ENCODE data around the gene ZSCAN31.
A peak's percentile ranks its signal among the peaks of the same experiment; 100 is the strongest.

ZSCAN31 gene

DNA sequence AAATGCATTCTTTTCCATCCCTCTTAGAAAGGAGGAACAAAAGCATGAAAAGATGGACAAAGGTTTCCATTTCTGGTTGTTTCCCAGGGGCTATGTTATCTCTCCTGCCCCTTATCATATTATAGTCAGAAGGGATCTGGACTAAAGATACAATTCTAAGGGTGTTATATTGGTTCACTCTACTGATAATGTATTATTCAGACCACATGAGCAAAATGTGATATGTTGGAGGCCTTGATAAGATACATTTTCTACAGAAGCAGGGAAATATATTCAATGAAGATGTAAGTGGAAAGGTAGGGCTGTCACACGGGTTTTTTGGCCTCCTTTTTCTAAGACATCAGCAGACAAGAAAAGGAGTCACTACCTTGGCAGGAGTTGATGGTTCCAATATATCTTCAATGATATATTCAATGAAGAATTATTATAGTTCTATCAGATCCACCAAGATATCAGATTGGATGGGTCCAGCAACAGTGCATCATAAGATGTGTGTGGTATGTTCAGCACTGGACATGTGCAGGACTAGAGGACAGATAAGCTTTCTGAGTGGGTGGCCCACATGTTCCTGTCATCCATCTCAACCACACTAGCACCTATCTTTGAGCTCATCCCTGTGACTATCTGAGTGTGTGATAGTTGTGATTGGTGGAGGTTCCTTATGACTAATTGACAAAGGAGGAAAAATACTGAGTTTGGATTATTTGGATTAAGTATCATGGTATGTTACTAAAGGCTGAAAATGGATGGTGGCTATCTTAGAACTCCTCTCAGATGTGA is 8.1 kb upstream of the ZSCAN31 start:
- Mint-ChIP-seq H3K36me3 (ENCODE audit: low read depth) (no peaks in the 10 kb centered on the region), H3K27ac (no peak overlapping the region), H3K4me1 (no peaks in the 10 kb centered on the region), H3K27me3 (ENCODE audit: low read depth) (peaks cover 13% of the 10 kb centered on the region), H3K9me3 (no peaks in the 10 kb centered on the region), H3K4me3 (no peak overlapping the region)
- no peak for TF ChIP-seq CTCF (IDR thresholded peaks at IDR 0.05; ENCODE audit: unreplicated experiment in 3 of 3)

- TF ChIP-seq CTCF (IDR thresholded peaks at IDR 0.05; ENCODE audit: unreplicated experiment in 3 of 3) = no peak
- Mint-ChIP-seq H3K36me3 (ENCODE audit: low read depth) (no peaks in the 10 kb centered on the region), H3K4me3 (peak overlapping the region in 1 of 3 experiments; percentile 29)
These were observed 4.6 kb upstream of the ZSCAN31 start for GRCh38 chr6:28340310-28341095.

DNA sequence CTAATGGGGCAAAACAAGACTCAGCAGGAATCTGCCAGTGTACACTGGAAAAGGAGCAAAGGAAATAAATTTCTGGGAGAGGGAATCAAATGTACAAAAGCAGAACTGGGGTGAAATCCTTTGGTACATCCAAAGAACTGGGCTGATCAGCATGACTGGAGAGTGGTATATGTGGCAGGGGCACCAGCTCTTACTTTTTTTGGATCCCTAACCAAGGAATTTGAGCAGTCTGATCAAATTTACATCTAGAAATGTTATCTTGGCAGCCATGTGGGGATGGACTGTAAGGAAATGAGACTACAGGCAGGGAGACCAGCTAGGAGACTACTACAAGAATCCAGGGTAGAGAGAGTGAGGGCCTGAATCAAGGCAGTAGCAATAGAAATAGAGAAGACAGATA is 1.2 kb upstream of the ZSCAN31 start:
- H3K4me1 Mint-ChIP-seq = no peaks in the 10 kb centered on the region
- TF ChIP-seq CTCF (IDR thresholded peaks at IDR 0.05; ENCODE audit: unreplicated experiment in 3 of 3) = no peak
- no peak overlapping the region for H3K4me3 Mint-ChIP-seq
- H3K36me3 Mint-ChIP-seq (ENCODE audit: low read depth) = peaks cover 1% of the 10 kb centered on the region
- no peaks in the 10 kb centered on the region for H3K9me3 Mint-ChIP-seq
- H3K27me3 Mint-ChIP-seq (ENCODE audit: low read depth) = no peaks in the 10 kb centered on the region
- no peak overlapping the region for H3K27ac Mint-ChIP-seq

More at GRCh38 chr6:28340310-28341095, 4.6 kb upstream of the ZSCAN31 start:
- Mint-ChIP-seq H3K4me1 (no peaks in the 10 kb centered on the region), H3K27me3 (ENCODE audit: low read depth) (peaks cover 5% of the 10 kb centered on the region), H3K9me3 (no peaks in the 10 kb centered on the region), H3K27ac (no peak overlapping the region)

DNA sequence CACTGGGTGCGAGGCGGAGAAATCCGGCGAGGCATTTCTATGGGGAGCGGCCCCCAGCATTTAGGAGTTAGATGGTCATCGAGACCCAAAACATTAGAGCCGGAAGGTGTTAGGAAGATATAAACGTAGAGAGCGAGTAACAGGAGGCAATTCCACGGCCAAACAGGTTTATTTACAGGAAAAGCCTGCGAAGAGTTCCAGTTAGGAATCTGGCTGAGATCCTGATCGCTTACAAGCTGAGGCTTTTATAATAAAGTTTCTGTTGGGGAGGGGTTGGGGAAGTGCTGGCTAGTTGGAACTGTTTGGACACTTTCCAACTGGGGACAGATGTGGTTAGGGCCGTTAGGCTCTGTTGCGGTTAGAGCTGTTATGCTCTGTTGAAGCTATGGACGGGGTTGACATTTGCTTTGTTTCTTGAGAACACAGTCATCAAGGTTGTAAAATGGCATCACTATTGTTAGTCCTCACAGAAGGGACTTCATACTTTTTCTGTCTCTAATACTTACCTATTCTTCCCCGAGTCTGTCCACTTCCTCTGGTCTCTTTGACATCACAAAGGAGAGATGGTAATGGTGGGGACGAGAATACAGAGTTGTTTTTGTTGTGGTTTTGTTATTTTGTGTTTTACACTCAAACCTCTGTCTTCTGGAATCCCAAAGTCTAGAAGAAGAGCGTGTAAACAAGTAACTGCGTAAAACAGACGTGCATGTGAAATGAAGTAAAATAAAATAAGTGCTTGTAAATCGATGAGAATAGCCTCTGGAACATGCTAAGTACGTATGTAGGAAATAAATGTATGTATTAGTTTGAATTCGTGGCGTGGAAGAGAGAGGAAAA is 554 bp upstream of the ZSCAN31 start:
- no peak overlapping the region for H3K27ac Mint-ChIP-seq
- no peaks in the 10 kb centered on the region for H3K4me1 Mint-ChIP-seq
- H3K36me3 Mint-ChIP-seq (ENCODE audit: low read depth) = peaks cover 4% of the 10 kb centered on the region
- H3K27me3 Mint-ChIP-seq (ENCODE audit: low read depth) = no peaks in the 10 kb centered on the region
- no peak overlapping the region for H3K4me3 Mint-ChIP-seq
- no peak for TF ChIP-seq CTCF (IDR thresholded peaks at IDR 0.05; ENCODE audit: unreplicated experiment in 3 of 3)
- no peaks in the 10 kb centered on the region for H3K9me3 Mint-ChIP-seq

DNA sequence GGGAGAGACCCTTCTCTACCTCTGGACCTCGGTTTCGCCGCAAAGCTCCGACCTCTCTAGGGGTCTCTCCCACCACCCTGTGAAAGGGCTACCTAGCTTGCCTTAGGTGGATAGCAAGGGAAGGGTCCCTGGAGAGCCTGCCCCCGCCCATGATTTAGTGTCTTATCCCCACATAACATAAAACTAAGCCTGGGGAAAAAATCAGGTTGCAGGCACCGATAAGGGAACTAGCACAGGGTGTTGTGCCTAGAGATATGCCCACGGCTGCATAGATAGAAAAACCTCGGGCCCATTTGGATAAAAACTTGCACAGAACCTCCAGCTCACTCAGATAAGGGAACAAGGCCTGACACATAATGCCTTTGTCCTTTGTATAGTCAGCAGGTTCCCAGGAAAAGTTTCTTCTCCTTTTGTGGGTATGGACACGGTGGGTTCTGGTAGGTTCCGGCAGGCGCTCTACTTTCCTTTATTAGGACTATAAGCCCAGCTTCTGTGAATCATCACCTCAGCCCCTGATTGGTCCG is 846 bp downstream of the ZSCAN31 start:
- H3K27ac Mint-ChIP-seq = no peak overlapping the region
- H3K27me3 Mint-ChIP-seq (ENCODE audit: low read depth) = no peaks in the 10 kb centered on the region
- H3K9me3 Mint-ChIP-seq = no peaks in the 10 kb centered on the region
- H3K4me1 Mint-ChIP-seq = no peaks in the 10 kb centered on the region
- TF ChIP-seq CTCF (IDR thresholded peaks at IDR 0.05; ENCODE audit: unreplicated experiment in 3 of 3) = no peak
- H3K4me3 Mint-ChIP-seq = no peak overlapping the region
- peaks cover 4% of the 10 kb centered on the region for H3K36me3 Mint-ChIP-seq (ENCODE audit: low read depth)

Data from nephron (organoid).